ENCODE results near the gene ENHO.

DNA sequence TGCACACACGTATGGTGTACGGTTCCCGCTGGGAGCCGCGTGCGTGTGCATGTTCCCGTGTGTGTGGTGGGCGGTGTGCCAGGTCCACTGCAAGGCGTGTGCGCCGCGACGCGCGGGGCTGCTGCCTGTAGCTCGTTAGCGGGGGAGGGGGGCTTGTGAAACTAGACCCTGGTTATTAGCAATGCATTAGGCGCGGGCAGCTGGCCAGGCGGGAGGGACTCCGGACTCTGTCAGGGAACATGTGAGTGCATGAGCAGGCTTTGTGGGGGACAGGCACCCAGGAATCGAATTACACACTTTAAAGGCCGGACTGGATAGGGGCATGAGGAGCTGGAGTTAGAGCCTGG lies 32.2 kb upstream of the ENHO start:
- TF ChIP-seq, protein P1, sequence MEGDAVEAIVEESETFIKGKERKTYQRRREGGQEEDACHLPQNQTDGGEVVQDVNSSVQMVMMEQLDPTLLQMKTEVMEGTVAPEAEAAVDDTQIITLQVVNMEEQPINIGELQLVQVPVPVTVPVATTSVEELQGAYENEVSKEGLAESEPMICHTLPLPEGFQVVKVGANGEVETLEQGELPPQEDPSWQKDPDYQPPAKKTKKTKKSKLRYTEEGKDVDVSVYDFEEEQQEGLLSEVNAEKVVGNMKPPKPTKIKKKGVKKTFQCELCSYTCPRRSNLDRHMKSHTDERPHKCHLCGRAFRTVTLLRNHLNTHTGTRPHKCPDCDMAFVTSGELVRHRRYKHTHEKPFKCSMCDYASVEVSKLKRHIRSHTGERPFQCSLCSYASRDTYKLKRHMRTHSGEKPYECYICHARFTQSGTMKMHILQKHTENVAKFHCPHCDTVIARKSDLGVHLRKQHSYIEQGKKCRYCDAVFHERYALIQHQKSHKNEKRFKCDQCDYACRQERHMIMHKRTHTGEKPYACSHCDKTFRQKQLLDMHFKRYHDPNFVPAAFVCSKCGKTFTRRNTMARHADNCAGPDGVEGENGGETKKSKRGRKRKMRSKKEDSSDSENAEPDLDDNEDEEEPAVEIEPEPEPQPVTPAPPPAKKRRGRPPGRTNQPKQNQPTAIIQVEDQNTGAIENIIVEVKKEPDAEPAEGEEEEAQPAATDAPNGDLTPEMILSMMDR (IDR thresholded peaks at IDR 0.05) = no peak
- TF ChIP-seq POLR2A (IDR thresholded peaks at IDR 0.05) = no peak

Measured in adrenal gland (tissue), 5 donors.